SK-N-SH treated with all-trans-retinoic acid at 6 μM for 48 hours (cell line): ENCODE data around the gene TSPAN14.

Experiments used
- ARNTL ChIP-seq: fragments of 450-650 bp; formaldehyde crosslinking; IDR thresholded peaks from 2 replicates; pipeline ENCODE4 v1.5.0; 2020; ENCODE audit warnings: low read depth, mild to moderate bottlenecking, moderate library complexity, borderline replicate concordance
- ISL1 ChIP-seq: fragments of 250-450 bp; sonication (Bioruptor Pico); IDR thresholded peaks from 2 replicates; pipeline ENCODE4 v2.1.2; 2022; ENCODE audit warnings: mild to moderate bottlenecking, moderate library complexity
- OSR1 ChIP-seq: fragments of 250-450 bp; sonication (Bioruptor Pico); IDR thresholded peaks from 2 replicates; pipeline ENCODE4 v1.8.0; 2022; ENCODE audit warnings: moderate library complexity, mild to moderate bottlenecking, inconsistent platforms
- PPARA ChIP-seq: fragments of 250-450 bp; sonication (Bioruptor Pico); IDR thresholded peaks from 2 replicates; pipeline ENCODE4 v1.5.0; 2020; ENCODE audit warnings: mild to moderate bottlenecking, borderline replicate concordance
- RARB ChIP-seq: fragments of 250-450 bp; sonication (Bioruptor Pico); IDR thresholded peaks from 2 replicates; pipeline ENCODE4 v1.8.0; 2021; ENCODE audit warnings: mild to moderate bottlenecking, moderate library complexity
- TOX ChIP-seq: fragments of 250-450 bp; sonication (Bioruptor Pico); IDR thresholded peaks from 2 replicates; pipeline ENCODE4 v1.8.0; 2021; ENCODE audit warnings: mild to moderate bottlenecking, moderate library complexity, borderline replicate concordance
- ZFP3 ChIP-seq: fragments of 250-450 bp; sonication (Bioruptor Pico); IDR thresholded peaks from 2 replicates; pipeline ENCODE4 v1.5.0; 2020; ENCODE audit warnings: mild to moderate bottlenecking, moderate library complexity
- ZFP30 ChIP-seq: fragments of 450-650 bp; formaldehyde crosslinking; IDR thresholded peaks from 2 replicates; pipeline ENCODE4 v1.5.0; 2022; ENCODE audit warnings: mild to moderate bottlenecking, moderate library complexity

GRCh38 chr10:80518143-80518806 is 64.2 kb downstream of the TSPAN14 start:
- TF ChIP-seq ZFP3 (CRISPR knock-in tag) (no peak), PPARA (no peak), RARB (CRISPR knock-in tag) (no peak), TOX (no peak), OSR1 (CRISPR knock-in tag) (no peak), ISL1 (CRISPR knock-in tag) (no peak), ZFP30 (no peak), ARNTL (CRISPR knock-in tag) (no peak)
